ENCODE data around the gene BNC1.

BNC1 gene

GRCh38 chr15:83319771-83320170, 35.3 kb upstream of the BNC1 start:
- no peak for TF ChIP-seq CEBPB (IDR thresholded peaks at IDR 0.05)
- TF ChIP-seq YY1 (IDR thresholded peaks at IDR 0.05; ENCODE audit: low read depth), result no peak
- TF ChIP-seq FOXM1 (IDR thresholded peaks at IDR 0.05; ENCODE audit: borderline replicate concordance, low read depth), result no peak
- TF ChIP-seq NFIC (IDR thresholded peaks at IDR 0.05), result no peak
- TF ChIP-seq TAF1 (IDR thresholded peaks at IDR 0.05; ENCODE audit: low read depth), result no peak
- TF ChIP-seq EGR1 (IDR thresholded peaks at IDR 0.05), result no peak
- no peak for TF ChIP-seq EP300 (IDR thresholded peaks at IDR 0.05; ENCODE audit: borderline replicate concordance)
- no peak for TF ChIP-seq CREB1 (IDR thresholded peaks at IDR 0.05; ENCODE audit: low read depth)
- TF ChIP-seq TEAD4 (IDR thresholded peaks at IDR 0.05), result no peak
- no peak for TF ChIP-seq REST (IDR thresholded peaks at IDR 0.05; ENCODE audit: low read depth)
- no peak for TF ChIP-seq ZBTB7A (IDR thresholded peaks at IDR 0.05; ENCODE audit: low read depth)
- no peak for TF ChIP-seq TCF12 (IDR thresholded peaks at IDR 0.05; ENCODE audit: low read depth)
- TF ChIP-seq MAX (IDR thresholded peaks at IDR 0.05), result no peak

GRCh38 chr15:83318861-83319415, 34.5 kb upstream of the BNC1 start:
- TF ChIP-seq CREB1 (IDR thresholded peaks at IDR 0.05; ENCODE audit: low read depth), result no peak
- no peak for TF ChIP-seq CEBPB (IDR thresholded peaks at IDR 0.05)
- no peak for TF ChIP-seq REST (IDR thresholded peaks at IDR 0.05; ENCODE audit: low read depth)
- no peak for TF ChIP-seq FOXM1 (IDR thresholded peaks at IDR 0.05; ENCODE audit: borderline replicate concordance, low read depth)
- TF ChIP-seq USF1 (IDR thresholded peaks at IDR 0.05), result no peak
- no peak for TF ChIP-seq TEAD4 (IDR thresholded peaks at IDR 0.05)
- TF ChIP-seq MAX (IDR thresholded peaks at IDR 0.05), result no peak
- TF ChIP-seq TAF1 (IDR thresholded peaks at IDR 0.05; ENCODE audit: low read depth), result no peak
- TF ChIP-seq TCF12 (IDR thresholded peaks at IDR 0.05; ENCODE audit: low read depth), result no peak
- no peak for TF ChIP-seq EP300 (IDR thresholded peaks at IDR 0.05; ENCODE audit: borderline replicate concordance)
- no peak for TF ChIP-seq RAD21 (IDR thresholded peaks at IDR 0.05; ENCODE audit: low read depth)
- TF ChIP-seq ZBTB7A (IDR thresholded peaks at IDR 0.05; ENCODE audit: low read depth), result no peak
- TF ChIP-seq EGR1 (IDR thresholded peaks at IDR 0.05), result no peak
- TF ChIP-seq NFIC (IDR thresholded peaks at IDR 0.05), result no peak
- no peak for TF ChIP-seq YY1 (IDR thresholded peaks at IDR 0.05; ENCODE audit: low read depth)

- TF ChIP-seq CEBPB (IDR thresholded peaks at IDR 0.05) (no peak), CREB1 (IDR thresholded peaks at IDR 0.05; ENCODE audit: low read depth) (no peak), TEAD4 (IDR thresholded peaks at IDR 0.05) (no peak), YY1 (IDR thresholded peaks at IDR 0.05; ENCODE audit: low read depth) (no peak), EGR1 (IDR thresholded peaks at IDR 0.05) (no peak), USF1 (IDR thresholded peaks at IDR 0.05) (no peak), EP300 (IDR thresholded peaks at IDR 0.05; ENCODE audit: borderline replicate concordance) (no peak)
Measured at GRCh38 chr15:83318036-83318435, 33.6 kb upstream of the BNC1 start.

GRCh38 chr15:83312071-83312470, 27.6 kb upstream of the BNC1 start:
- TF ChIP-seq USF1 (IDR thresholded peaks at IDR 0.05) (no peak), NFIC (IDR thresholded peaks at IDR 0.05) (no peak), EP300 (IDR thresholded peaks at IDR 0.05; ENCODE audit: borderline replicate concordance) (no peak), MAX (IDR thresholded peaks at IDR 0.05) (no peak), YY1 (IDR thresholded peaks at IDR 0.05; ENCODE audit: low read depth) (no peak), ZBTB7A (IDR thresholded peaks at IDR 0.05; ENCODE audit: low read depth) (no peak), CREB1 (IDR thresholded peaks at IDR 0.05; ENCODE audit: low read depth) (no peak), TCF12 (IDR thresholded peaks at IDR 0.05; ENCODE audit: low read depth) (no peak), TEAD4 (IDR thresholded peaks at IDR 0.05) (no peak), CEBPB (IDR thresholded peaks at IDR 0.05) (no peak), EGR1 (IDR thresholded peaks at IDR 0.05) (no peak), TAF1 (IDR thresholded peaks at IDR 0.05; ENCODE audit: low read depth) (no peak), REST (IDR thresholded peaks at IDR 0.05; ENCODE audit: low read depth) (no peak), RAD21 (IDR thresholded peaks at IDR 0.05; ENCODE audit: low read depth) (no peak), FOXM1 (IDR thresholded peaks at IDR 0.05; ENCODE audit: borderline replicate concordance, low read depth) (no peak)

Data from Ishikawa (cell line).